IPS-18a (cell line): ENCODE data around the gene PRELP.

ENCODE experiments used
- H3K27ac ChIP-seq: one replicate; pipeline ENCODE4 v1.5.1; 2013; ENCODE audit warnings: low read length
- H3K27me3 ChIP-seq: one replicate; pipeline ENCODE4 v1.6.1; 2013; ENCODE audit warnings: mild to moderate bottlenecking, low read length; ENCODE audit not compliant: control insufficient read depth, insufficient read depth
- H3K36me3 ChIP-seq: one replicate; pipeline ENCODE4 v1.6.1; 2013; ENCODE audit warnings: low read depth, low read length; ENCODE audit not compliant: control insufficient read depth
- H3K4me1 ChIP-seq: one replicate; pipeline ENCODE4 v1.6.1; 2013; ENCODE audit warnings: low read depth, low read length; ENCODE audit not compliant: control insufficient read depth
- H3K4me3 ChIP-seq: one replicate; pipeline ENCODE4 v1.5.1; 2013; ENCODE audit warnings: low read length
- H3K9ac ChIP-seq: one replicate; pipeline ENCODE4 v1.6.1; 2013; ENCODE audit warnings: mild to moderate bottlenecking, low read length, moderate library complexity
- H3K9me3 ChIP-seq: one replicate; pipeline ENCODE4 v1.6.1; 2013; ENCODE audit warnings: low read depth, low read length; ENCODE audit not compliant: control insufficient read depth

PRELP gene

DNA sequence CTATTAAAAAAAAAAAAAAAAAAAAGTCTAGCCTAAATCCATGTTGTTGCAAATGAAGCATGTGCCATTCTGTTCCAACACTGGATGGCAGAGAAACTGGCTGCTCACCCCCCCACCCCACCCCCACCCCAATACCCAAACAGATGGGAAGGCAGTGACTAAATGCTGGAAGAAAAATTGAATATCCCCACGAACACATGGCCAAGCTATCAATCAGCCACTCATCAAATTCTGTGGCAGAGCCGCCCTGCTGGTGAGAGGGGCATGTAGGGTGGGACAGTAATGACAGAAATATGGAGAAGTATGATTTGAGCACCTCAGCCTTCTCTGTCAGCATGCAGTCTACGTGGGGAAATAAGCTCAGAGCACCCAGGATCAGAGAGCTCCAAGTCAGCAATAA is 52.5 kb downstream of the PRELP start:
- H3K27ac ChIP-seq, result no peak overlapping the region
- no peaks in the 10 kb centered on the region for H3K27me3 ChIP-seq
- no peak overlapping the region for H3K4me3 ChIP-seq
- H3K9ac ChIP-seq, result no peak overlapping the region
- no peaks in the 10 kb centered on the region for H3K9me3 ChIP-seq
- no peaks in the 10 kb centered on the region for H3K36me3 ChIP-seq
- H3K4me1 ChIP-seq, result peaks cover 11% of the 10 kb centered on the region

DNA sequence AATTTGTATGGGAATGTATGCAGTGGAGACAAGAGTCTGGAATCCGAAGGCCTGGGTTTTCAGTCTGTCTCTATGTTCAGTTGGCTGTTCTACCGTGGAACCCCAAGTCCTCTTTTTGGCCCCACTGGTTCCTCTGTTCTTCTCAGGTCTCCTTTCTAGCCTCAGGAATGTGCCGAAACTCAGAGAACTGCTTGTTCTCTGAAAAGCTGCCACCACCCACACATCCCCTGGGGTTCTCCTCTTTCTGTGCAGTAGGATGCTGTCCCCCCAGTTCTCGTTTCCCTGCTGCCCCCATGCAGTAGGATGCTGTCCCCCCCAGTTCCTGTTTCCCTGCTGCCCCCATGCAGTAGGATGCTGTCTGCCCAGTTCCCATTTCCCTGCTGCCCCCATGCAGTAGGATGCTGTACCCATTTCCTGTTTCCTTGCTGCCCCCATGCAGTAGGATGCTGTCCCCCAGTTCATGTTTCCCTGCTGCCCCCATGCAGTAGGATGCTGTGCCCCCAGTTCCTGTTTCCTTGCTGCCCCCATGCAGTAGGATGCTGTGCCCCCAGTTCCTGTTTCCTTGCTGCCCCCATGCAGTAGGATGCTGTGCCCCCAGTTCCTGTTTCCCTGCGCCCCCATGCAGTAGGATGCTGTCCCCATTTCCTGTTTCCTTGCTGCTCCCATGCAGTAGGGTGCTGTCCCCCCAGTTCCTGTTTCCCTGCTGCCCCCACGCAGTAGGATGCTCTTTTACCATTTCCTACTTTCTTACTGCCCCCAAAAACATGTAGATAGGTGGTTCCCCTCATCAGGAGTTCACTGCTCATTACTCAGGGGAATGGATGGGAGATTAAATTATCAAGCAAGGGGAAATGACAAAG is 53.6 kb downstream of the PRELP start:
- H3K27ac ChIP-seq, result no peak overlapping the region
- H3K9me3 ChIP-seq, result no peaks in the 10 kb centered on the region
- no peak overlapping the region for H3K4me3 ChIP-seq

DNA sequence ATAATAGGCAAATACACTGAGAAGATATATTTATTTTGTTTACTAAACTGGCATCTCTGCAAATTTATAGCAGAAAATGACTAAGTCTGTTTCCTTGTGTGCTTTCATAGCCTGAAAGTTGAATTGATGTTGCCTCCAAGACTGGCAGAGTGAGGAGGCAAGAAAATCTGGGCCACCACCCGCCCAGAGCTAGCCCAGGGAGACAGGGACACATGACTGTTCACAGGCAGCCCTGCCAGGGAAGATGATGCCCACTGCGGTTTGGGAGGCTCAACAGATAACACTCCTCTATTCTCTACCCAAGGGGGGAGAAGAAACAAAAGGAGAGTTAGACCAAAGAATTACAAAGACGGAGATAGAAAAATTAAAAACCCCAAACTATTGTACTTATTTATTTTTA is 55.5 kb downstream of the PRELP start:
- Histone ChIP-seq H3K27ac (no peak overlapping the region), H3K9ac (no peak overlapping the region), H3K36me3 (no peaks in the 10 kb centered on the region), H3K4me1 (no peaks in the 10 kb centered on the region), H3K4me3 (no peak overlapping the region), H3K9me3 (no peaks in the 10 kb centered on the region), H3K27me3 (no peaks in the 10 kb centered on the region)

More for the DNA sequence above, 53.6 kb downstream of the PRELP start:
- H3K9ac ChIP-seq, result no peak overlapping the region
- peaks cover 7% of the 10 kb centered on the region for H3K4me1 ChIP-seq
- no peaks in the 10 kb centered on the region for H3K36me3 ChIP-seq
- no peaks in the 10 kb centered on the region for H3K27me3 ChIP-seq

DNA sequence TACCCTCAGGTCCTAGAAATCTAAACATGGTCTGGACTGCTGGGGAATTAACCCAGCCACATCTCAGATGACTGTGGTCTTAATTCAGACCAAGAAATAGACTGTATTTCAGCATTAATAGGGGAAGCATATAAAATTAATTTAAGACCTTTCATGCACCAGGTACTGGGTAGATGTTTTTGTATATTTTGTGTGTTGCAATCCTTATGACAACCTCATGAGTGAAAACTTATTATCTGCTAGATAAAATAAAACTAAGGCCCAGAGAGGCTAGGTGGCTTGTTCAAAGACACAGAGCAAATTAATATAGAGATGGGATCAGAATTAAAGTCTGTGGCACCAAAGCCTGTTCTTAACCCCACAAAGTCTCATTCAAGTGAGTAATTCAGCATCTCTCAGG is 58.4 kb downstream of the PRELP start:
- no peak overlapping the region for H3K27ac ChIP-seq
- no peaks in the 10 kb centered on the region for H3K4me1 ChIP-seq
- H3K9me3 ChIP-seq, result no peaks in the 10 kb centered on the region
- H3K27me3 ChIP-seq, result no peaks in the 10 kb centered on the region
- H3K4me3 ChIP-seq, result no peak overlapping the region
- no peak overlapping the region for H3K9ac ChIP-seq
- H3K36me3 ChIP-seq, result no peaks in the 10 kb centered on the region

DNA sequence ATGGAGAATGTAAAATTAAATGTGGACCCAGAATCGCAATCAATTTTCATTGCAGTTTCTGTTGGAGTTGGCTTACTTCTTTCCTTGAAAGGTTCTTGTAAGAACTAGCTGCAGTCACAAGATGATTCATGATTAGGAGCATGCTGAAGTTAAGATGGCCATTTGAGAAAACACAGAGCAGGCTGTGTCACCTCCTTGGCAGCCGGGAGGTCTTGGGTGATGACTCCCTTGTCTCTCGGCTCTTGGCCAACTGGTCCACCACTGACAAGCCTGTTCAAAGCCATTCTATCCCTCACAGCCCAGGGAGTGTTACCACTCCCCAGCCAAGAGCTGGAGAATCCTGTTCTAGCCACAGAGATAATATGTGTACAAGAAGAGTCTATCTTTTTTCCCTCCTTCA is 58.9 kb downstream of the PRELP start:
- Histone ChIP-seq H3K27ac (no peak overlapping the region), H3K9ac (no peak overlapping the region), H3K4me1 (no peaks in the 10 kb centered on the region), H3K27me3 (no peaks in the 10 kb centered on the region), H3K9me3 (no peaks in the 10 kb centered on the region), H3K4me3 (no peak overlapping the region), H3K36me3 (no peaks in the 10 kb centered on the region)

DNA sequence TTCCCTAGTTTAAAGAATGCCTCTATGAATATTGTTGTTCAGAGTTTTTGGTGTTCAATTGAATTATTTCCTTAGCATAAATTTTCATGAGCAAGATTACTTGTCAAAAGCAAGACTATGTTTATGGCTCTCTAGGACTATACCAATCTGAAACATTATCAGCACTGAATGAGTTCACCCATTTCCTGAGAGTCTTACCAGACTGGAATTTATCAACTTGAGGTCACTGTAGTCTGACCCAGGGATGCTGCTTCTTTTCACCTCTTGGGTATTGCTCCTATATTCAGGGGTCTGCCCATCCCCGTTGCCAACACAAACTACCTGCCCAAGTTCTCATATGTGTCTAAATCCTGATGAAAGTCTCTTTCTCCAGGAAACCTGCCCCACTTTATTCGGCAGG is 61.0 kb downstream of the PRELP start:
- no peaks in the 10 kb centered on the region for H3K4me1 ChIP-seq
- H3K36me3 ChIP-seq, result no peaks in the 10 kb centered on the region
- H3K9ac ChIP-seq, result no peak overlapping the region
- no peaks in the 10 kb centered on the region for H3K9me3 ChIP-seq
- no peaks in the 10 kb centered on the region for H3K27me3 ChIP-seq
- no peak overlapping the region for H3K4me3 ChIP-seq
- H3K27ac ChIP-seq, result no peak overlapping the region

DNA sequence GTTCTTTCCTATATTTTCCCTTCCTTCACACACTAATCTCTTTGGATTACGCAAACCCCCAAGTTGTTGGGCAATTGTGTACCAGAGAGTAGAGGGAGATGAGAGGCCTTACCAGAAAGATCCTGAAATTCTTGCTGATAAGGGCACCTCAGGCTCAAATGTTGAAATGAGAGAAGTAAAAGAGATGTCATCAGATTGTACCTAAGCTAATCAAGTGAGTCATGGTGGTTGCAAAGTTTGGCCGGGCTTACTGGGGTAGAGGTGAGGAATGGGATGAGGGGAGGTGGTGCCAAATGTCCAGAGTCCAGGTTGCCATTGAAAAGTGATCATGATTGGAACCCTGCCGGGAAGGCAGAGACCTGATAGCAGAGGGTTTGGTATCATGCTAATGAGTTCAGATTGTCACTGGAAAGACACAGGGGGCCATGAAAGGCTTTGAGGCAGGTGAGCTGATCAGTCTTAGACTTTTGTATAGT is 61.4 kb downstream of the PRELP start:
- no peak overlapping the region for H3K9ac ChIP-seq
- no peaks in the 10 kb centered on the region for H3K27me3 ChIP-seq
- H3K27ac ChIP-seq, result no peak overlapping the region
- H3K4me3 ChIP-seq, result no peak overlapping the region
- H3K4me1 ChIP-seq, result no peaks in the 10 kb centered on the region
- no peaks in the 10 kb centered on the region for H3K9me3 ChIP-seq
- no peaks in the 10 kb centered on the region for H3K36me3 ChIP-seq

DNA sequence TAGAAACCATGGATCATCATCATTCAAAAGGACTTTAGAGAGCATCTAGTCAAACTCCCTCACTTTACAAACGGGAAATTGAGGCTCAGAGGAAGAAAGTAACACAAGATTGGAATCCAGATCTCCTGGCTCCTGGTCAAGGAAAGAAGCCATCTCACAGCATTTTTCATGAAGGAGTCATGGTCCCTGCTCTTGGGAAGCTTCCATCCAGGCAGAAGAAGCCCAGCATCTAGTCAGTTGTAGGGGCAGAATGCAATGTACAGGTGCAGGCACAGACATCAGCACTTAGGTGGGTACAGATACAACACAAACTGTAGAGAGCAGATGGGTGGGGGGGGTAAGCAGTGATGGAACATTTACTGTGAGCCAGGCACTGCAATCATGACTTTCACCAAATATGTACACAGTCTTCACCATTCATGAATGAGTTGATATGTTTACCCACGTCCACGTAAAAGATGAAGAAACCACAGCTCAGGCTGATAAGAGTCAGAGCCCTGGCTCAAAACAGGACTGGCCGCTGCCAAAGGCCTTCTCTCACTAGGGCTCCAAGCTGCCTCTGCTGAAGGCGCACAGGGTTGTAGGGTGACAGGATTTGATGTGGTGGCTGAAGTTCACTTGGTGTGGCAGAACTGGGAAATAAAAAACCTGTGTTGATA is 62.3 kb downstream of the PRELP start:
- H3K9ac ChIP-seq, result no peak overlapping the region
- H3K9me3 ChIP-seq, result no peaks in the 10 kb centered on the region
- no peaks in the 10 kb centered on the region for H3K36me3 ChIP-seq
- no peaks in the 10 kb centered on the region for H3K27me3 ChIP-seq
- no peak overlapping the region for H3K27ac ChIP-seq
- no peaks in the 10 kb centered on the region for H3K4me1 ChIP-seq
- H3K4me3 ChIP-seq, result no peak overlapping the region

DNA sequence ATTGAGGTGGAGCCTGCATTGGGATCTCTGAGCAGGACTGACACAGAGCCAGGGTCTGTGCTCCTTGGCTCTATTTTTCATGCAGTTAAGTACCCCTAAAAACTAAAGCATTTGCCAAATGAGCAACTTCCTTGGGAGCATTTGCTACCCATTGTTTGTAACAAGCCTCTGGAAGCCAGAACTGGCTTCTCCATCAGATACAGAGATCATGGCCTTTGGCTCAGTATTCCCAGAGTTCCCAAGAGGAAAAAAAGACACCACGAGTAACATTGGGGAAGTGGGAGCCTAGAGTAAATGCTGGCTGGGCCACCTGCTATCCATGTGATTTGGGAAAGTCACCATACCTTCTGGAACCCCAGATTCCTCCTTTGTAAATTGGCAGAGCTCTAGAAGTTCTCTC is 63.1 kb downstream of the PRELP start:
- no peak overlapping the region for H3K4me3 ChIP-seq
- H3K4me1 ChIP-seq, result peaks cover under 1% of the 10 kb centered on the region
- H3K9me3 ChIP-seq, result no peaks in the 10 kb centered on the region
- H3K27ac ChIP-seq, result no peak overlapping the region
- no peaks in the 10 kb centered on the region for H3K36me3 ChIP-seq
- H3K27me3 ChIP-seq, result no peaks in the 10 kb centered on the region
- H3K9ac ChIP-seq, result no peak overlapping the region

DNA sequence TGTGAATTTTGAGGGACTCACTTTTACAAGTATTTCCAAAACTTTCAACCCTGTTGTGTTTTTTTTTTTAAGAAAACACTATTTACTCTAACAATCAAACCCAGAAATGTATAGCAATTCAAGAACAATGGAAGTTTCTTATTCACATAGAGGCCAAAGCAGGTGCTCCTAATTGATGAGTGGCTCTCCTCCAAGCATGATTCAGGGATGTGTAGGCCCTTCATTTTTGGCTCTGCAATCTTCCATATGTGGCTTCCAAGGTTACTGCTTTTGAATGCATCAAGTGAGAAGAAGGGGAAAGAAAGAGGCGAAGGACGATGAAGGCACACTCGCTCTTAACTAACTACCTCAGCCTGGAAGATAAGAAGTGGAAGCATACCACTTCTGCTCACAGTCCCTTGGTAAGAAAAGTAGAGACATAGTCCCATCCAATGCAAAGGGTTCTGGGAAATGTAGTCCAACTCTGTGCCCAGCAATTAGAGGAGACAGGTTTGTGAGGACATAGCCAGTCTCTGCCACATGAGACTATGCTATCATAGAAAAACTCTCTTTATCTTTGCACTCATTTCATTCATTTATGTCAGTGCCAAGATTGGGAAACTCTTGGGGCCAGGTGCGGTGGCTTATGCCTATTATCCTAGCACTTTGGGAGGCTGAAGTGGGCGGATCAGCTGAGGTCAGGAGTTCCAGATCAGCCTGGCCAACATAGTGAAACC is 64.4 kb downstream of the PRELP start:
- Histone ChIP-seq H3K9ac (no peak overlapping the region), H3K27me3 (no peaks in the 10 kb centered on the region), H3K4me3 (no peak overlapping the region), H3K9me3 (no peaks in the 10 kb centered on the region), H3K27ac (no peak overlapping the region), H3K36me3 (no peaks in the 10 kb centered on the region), H3K4me1 (peaks cover 13% of the 10 kb centered on the region)
